AG08395 (cell line): ENCODE results near the gene C1orf198.
"Not testable (repeated sequence)": the region's sequence is repeated elsewhere in the genome, so short reads cannot be mapped to it uniquely, and the experiment has no call there.

Experiments used
- DNase-seq: peaks from one replicate; pipeline ENCODE4 v3.0.0; 2012; ENCODE audit warnings: mixed read lengths, low spot score

The C1orf198 gene

GRCh38 chr1:230860617-230861384 lies 7.5 kb downstream of the C1orf198 start:
- no peak for DNase-seq

- DNase-seq = peak; percentile 56
Observed at GRCh38 chr1:230858918-230859729, 9.2 kb downstream of the C1orf198 start.

GRCh38 chr1:230858236-230858820 lies 10.0 kb downstream of the C1orf198 start:
- DNase-seq = no peak

GRCh38 chr1:230857822-230858221 lies 10.5 kb downstream of the C1orf198 start:
- DNase-seq = peak; percentile 45

GRCh38 chr1:230857077-230857476 lies 11.2 kb downstream of the C1orf198 start:
- no peak for DNase-seq

GRCh38 chr1:230855886-230856285 lies 12.4 kb downstream of the C1orf198 start:
- DNase-seq = no peak

- no peak for DNase-seq
Observed at GRCh38 chr1:230854423-230854822, 13.9 kb downstream of the C1orf198 start.

- no peak for DNase-seq
Observed at GRCh38 chr1:230853731-230854130, 14.6 kb downstream of the C1orf198 start.

GRCh38 chr1:230852959-230853358 lies 15.4 kb downstream of the C1orf198 start:
- no peak for DNase-seq

GRCh38 chr1:230851291-230851691 lies 17.0 kb downstream of the C1orf198 start:
- peak; percentile 56 for DNase-seq

GRCh38 chr1:230850547-230850946 lies 17.8 kb downstream of the C1orf198 start:
- DNase-seq = no peak

GRCh38 chr1:230849451-230850224 lies 18.7 kb downstream of the C1orf198 start:
- DNase-seq = peak; percentile 87

GRCh38 chr1:230848235-230848634 lies 20.1 kb downstream of the C1orf198 start:
- DNase-seq = no peak

GRCh38 chr1:230845184-230845583 lies 23.1 kb downstream of the C1orf198 start:
- DNase-seq = not testable (repeated sequence)

- no peak for DNase-seq
Observed at GRCh38 chr1:230844561-230844960, 23.8 kb downstream of the C1orf198 start.

- no peak for DNase-seq
Observed at GRCh38 chr1:230843503-230844309, 24.6 kb downstream of the C1orf198 start.

GRCh38 chr1:230842801-230843200 lies 25.5 kb downstream of the C1orf198 start:
- no peak for DNase-seq

- DNase-seq = no peak
Observed at GRCh38 chr1:230839173-230839572, 29.1 kb downstream of the C1orf198 start.

- no peak for DNase-seq
Observed at GRCh38 chr1:230836793-230837192, 31.5 kb downstream of the C1orf198 start.

GRCh38 chr1:230836347-230836746 lies 32.0 kb downstream of the C1orf198 start:
- DNase-seq = no peak

- no peak for DNase-seq
Observed at GRCh38 chr1:230834292-230834691, 34.0 kb downstream of the C1orf198 start.
